ENCODE data around the gene HSPA4.

DNA sequence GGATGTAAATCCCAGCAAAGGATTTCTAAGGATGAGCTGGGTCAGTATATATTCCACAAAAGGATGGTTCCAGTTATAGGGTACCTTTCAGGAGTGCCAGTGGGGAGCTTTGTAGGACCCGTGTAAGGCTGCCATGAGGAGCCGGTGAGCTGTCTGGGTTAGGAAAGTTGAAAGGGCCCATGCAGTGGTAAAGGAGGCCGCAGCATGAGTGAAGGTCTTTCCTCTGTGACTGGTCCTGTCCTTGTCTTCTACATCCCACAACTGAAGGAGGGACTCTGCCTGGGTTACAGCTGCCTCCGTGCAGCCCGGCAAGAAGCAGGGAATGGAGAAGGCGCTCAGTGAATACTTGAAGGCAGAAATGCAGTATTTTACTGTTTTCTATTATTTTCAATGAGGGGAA, 58.9 kb downstream of the HSPA4 start:
- TF ChIP-seq, protein P1, sequence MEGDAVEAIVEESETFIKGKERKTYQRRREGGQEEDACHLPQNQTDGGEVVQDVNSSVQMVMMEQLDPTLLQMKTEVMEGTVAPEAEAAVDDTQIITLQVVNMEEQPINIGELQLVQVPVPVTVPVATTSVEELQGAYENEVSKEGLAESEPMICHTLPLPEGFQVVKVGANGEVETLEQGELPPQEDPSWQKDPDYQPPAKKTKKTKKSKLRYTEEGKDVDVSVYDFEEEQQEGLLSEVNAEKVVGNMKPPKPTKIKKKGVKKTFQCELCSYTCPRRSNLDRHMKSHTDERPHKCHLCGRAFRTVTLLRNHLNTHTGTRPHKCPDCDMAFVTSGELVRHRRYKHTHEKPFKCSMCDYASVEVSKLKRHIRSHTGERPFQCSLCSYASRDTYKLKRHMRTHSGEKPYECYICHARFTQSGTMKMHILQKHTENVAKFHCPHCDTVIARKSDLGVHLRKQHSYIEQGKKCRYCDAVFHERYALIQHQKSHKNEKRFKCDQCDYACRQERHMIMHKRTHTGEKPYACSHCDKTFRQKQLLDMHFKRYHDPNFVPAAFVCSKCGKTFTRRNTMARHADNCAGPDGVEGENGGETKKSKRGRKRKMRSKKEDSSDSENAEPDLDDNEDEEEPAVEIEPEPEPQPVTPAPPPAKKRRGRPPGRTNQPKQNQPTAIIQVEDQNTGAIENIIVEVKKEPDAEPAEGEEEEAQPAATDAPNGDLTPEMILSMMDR (conservative IDR thresholded peaks at IDR 0.05; ENCODE audit: low read depth in 2 of 2), result no peak
- TF ChIP-seq EZH2 (IDR thresholded peaks at IDR 0.05; ENCODE audit: low read depth, unreplicated experiment), result no peak
- TF ChIP-seq, protein P2, sequence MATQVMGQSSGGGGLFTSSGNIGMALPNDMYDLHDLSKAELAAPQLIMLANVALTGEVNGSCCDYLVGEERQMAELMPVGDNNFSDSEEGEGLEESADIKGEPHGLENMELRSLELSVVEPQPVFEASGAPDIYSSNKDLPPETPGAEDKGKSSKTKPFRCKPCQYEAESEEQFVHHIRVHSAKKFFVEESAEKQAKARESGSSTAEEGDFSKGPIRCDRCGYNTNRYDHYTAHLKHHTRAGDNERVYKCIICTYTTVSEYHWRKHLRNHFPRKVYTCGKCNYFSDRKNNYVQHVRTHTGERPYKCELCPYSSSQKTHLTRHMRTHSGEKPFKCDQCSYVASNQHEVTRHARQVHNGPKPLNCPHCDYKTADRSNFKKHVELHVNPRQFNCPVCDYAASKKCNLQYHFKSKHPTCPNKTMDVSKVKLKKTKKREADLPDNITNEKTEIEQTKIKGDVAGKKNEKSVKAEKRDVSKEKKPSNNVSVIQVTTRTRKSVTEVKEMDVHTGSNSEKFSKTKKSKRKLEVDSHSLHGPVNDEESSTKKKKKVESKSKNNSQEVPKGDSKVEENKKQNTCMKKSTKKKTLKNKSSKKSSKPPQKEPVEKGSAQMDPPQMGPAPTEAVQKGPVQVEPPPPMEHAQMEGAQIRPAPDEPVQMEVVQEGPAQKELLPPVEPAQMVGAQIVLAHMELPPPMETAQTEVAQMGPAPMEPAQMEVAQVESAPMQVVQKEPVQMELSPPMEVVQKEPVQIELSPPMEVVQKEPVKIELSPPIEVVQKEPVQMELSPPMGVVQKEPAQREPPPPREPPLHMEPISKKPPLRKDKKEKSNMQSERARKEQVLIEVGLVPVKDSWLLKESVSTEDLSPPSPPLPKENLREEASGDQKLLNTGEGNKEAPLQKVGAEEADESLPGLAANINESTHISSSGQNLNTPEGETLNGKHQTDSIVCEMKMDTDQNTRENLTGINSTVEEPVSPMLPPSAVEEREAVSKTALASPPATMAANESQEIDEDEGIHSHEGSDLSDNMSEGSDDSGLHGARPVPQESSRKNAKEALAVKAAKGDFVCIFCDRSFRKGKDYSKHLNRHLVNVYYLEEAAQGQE (IDR thresholded peaks at IDR 0.05; ENCODE audit: unreplicated experiment), result no peak
- TF ChIP-seq, protein P3, sequence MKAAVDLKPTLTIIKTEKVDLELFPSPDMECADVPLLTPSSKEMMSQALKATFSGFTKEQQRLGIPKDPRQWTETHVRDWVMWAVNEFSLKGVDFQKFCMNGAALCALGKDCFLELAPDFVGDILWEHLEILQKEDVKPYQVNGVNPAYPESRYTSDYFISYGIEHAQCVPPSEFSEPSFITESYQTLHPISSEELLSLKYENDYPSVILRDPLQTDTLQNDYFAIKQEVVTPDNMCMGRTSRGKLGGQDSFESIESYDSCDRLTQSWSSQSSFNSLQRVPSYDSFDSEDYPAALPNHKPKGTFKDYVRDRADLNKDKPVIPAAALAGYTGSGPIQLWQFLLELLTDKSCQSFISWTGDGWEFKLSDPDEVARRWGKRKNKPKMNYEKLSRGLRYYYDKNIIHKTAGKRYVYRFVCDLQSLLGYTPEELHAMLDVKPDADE (IDR thresholded peaks at IDR 0.05), result no peak
- TF ChIP-seq CREB1 (CRISPR knock-in tag; IDR thresholded peaks at IDR 0.05; ENCODE audit: low read depth), result no peak
